Osteocyte (in vitro differentiated cells): ENCODE measurements around the gene TAF5L. TPM values are rescaled to one million over a fixed set of nuclear protein-coding genes. Genes with fewer than 3 reads are reported as not detected.

Experiments used
- DNase-seq: peaks from one replicate; pipeline ENCODE4 v3.0.0; 2021; ENCODE audit warnings: mixed read lengths; ENCODE audit not compliant: unreplicated experiment; ENCODE audit errors: extremely low spot score
- H3K27ac Mint-ChIP-seq: one replicate; pipeline ENCODE4 v1.8.0; 2021; ENCODE audit warnings: mild to moderate bottlenecking, mixed read lengths; ENCODE audit not compliant: unreplicated experiment
- H3K27me3 Mint-ChIP-seq: one replicate; pipeline ENCODE4 v1.8.0; 2021; ENCODE audit warnings: mixed read lengths; ENCODE audit not compliant: unreplicated experiment
- H3K36me3 Mint-ChIP-seq: one replicate; pipeline ENCODE4 v1.8.0; 2021; ENCODE audit warnings: mixed read lengths; ENCODE audit not compliant: unreplicated experiment
- H3K4me1 Mint-ChIP-seq: one replicate; pipeline ENCODE4 v1.8.0; 2021; ENCODE audit warnings: mixed read lengths; ENCODE audit not compliant: unreplicated experiment
- H3K4me3 Mint-ChIP-seq: one replicate; pipeline ENCODE4 v1.8.0; 2021; ENCODE audit warnings: mild to moderate bottlenecking, moderate library complexity, mixed read lengths; ENCODE audit not compliant: unreplicated experiment
- H3K9me3 Mint-ChIP-seq: one replicate; pipeline ENCODE4 v1.8.0; 2021; ENCODE audit warnings: mixed read lengths; ENCODE audit not compliant: unreplicated experiment
- CTCF ChIP-seq: fragments of 200-600 bp; sonication (generic); IDR thresholded peaks from 2 replicates; pipeline ENCODE4 v1.5.0; 2021; ENCODE audit warnings: antibody characterized with exemption, mild to moderate bottlenecking, moderate library complexity
- total RNA-seq: library from RNA; stranded (reverse); gene quantifications from 2 replicates; pipeline ENCODE4 v1.2.1, GENCODE V29; 2021

TAF5L gene
- total RNA-seq, 1 donor from 2014 or later: 18.3 TPM

- no peak overlapping the region for H3K4me3 Mint-ChIP-seq
- H3K27ac Mint-ChIP-seq: no peak overlapping the region
- no peaks in the 10 kb centered on the region for H3K27me3 Mint-ChIP-seq
- no peaks in the 10 kb centered on the region for H3K9me3 Mint-ChIP-seq
- no peak for TF ChIP-seq CTCF
- DNase-seq: no peak
- H3K36me3 Mint-ChIP-seq: peaks cover 27% of the 10 kb centered on the region
- peaks cover 10% of the 10 kb centered on the region for H3K4me1 Mint-ChIP-seq
Observed at GRCh38 chr1:229650045-229650444, 24.1 kb upstream of the TAF5L start.

- DNase-seq: no peak
- no peaks in the 10 kb centered on the region for H3K9me3 Mint-ChIP-seq
- no peak overlapping the region for H3K4me3 Mint-ChIP-seq
- H3K36me3 Mint-ChIP-seq: peaks cover 33% of the 10 kb centered on the region
- no peak for TF ChIP-seq CTCF
- H3K27me3 Mint-ChIP-seq: no peaks in the 10 kb centered on the region
- H3K4me1 Mint-ChIP-seq: peaks cover 22% of the 10 kb centered on the region
- no peak overlapping the region for H3K27ac Mint-ChIP-seq
Observed at GRCh38 chr1:229648406-229648805, 22.5 kb upstream of the TAF5L start.

GRCh38 chr1:229645324-229645993 is 19.5 kb upstream of the TAF5L start:
- Mint-ChIP-seq H3K27me3 (no peaks in the 10 kb centered on the region), H3K4me3 (peak overlapping the region; percentile 38), H3K27ac (peak overlapping the region; percentile 79), H3K4me1 (peaks cover 30% of the 10 kb centered on the region), H3K36me3 (peaks cover 29% of the 10 kb centered on the region), H3K9me3 (no peaks in the 10 kb centered on the region)
- no peak for TF ChIP-seq CTCF
- no peak for DNase-seq

- H3K27me3 Mint-ChIP-seq: no peaks in the 10 kb centered on the region
Observed at GRCh38 chr1:229643996-229644745, 18.2 kb upstream of the TAF5L start.

More at GRCh38 chr1:229643996-229644745, 18.2 kb upstream of the TAF5L start:
- no peak for DNase-seq
- H3K36me3 Mint-ChIP-seq: peaks cover 33% of the 10 kb centered on the region
- H3K4me3 Mint-ChIP-seq: no peak overlapping the region
- peaks cover 30% of the 10 kb centered on the region for H3K4me1 Mint-ChIP-seq
- no peak for TF ChIP-seq CTCF
- peak overlapping the region; percentile 77 for H3K27ac Mint-ChIP-seq
- H3K9me3 Mint-ChIP-seq: no peaks in the 10 kb centered on the region
